Ascending aorta (tissue), 2 donors: ENCODE results near the gene TRIM45. TPM values are rescaled to one million over a fixed set of nuclear protein-coding genes. Genes with fewer than 3 reads are reported as not detected.

Source experiments
- DNase-seq, 2 donors: peaks; one replicate each; pipeline ENCODE4 v3.0.0-alpha.2; 2019; ENCODE audit warnings: low spot score in 2 of 2
- H3K27ac ChIP-seq, 2 donors: fragments of 200-600 bp; sonication (generic); one replicate each; pipeline ENCODE4 v1.5.1; 2016 to 2017; ENCODE audit warnings: mild to moderate bottlenecking in 1 of 2
- H3K27me3 ChIP-seq: fragments of 200-600 bp; sonication (generic); one replicate; pipeline ENCODE4 v1.5.1; 2017
- H3K36me3 ChIP-seq, 2 donors: fragments of 200-600 bp; sonication (generic); one replicate each; pipeline ENCODE4 v1.5.1; 2016
- H3K4me1 ChIP-seq, 2 donors: fragments of 200-600 bp; sonication (generic); one replicate each; pipeline ENCODE4 v1.5.1; 2016 to 2017; ENCODE audit warnings: mild to moderate bottlenecking in 1 of 2
- H3K4me3 ChIP-seq, 2 donors: fragments of 200-600 bp; sonication (generic); one replicate each; pipeline ENCODE4 v1.5.1; 2016 to 2017; ENCODE audit warnings: mild to moderate bottlenecking in 1 of 2
- H3K9me3 ChIP-seq, 2 donors: fragments of 200-600 bp; sonication (generic); one replicate each; pipeline ENCODE4 v1.5.1; 2016
- intact Hi-C: fragments of 100-400 bp; cut with DNase I; formaldehyde crosslinking; loops from one replicate; pipeline ENCODE4 v1.15.1; 2023
- total RNA-seq: library from RNA; depleted of rRNA; stranded (reverse); fragments of >200 nt; gene quantifications from one replicate; pipeline ENCODE4 v1.1.0, GENCODE V29; 2016
- TF ChIP-seq, protein P1 (sequence below), 3 experiments: fragments of 200-600 bp in 2 of 3; fragments of 450-650 bp in 1 of 3; sonication (generic) in 2 of 3; IDR thresholded peaks; one replicate each; pipeline ENCODE4 v1.5.1; 2016 to 2019; ENCODE audit warnings: antibody characterized with exemption in 3 of 3, mild to moderate bottlenecking in 1 of 3, moderate library complexity in 1 of 3

TRIM45 gene
- total RNA-seq, 1 donor from 2014 or later = 1.9 TPM

DNA sequence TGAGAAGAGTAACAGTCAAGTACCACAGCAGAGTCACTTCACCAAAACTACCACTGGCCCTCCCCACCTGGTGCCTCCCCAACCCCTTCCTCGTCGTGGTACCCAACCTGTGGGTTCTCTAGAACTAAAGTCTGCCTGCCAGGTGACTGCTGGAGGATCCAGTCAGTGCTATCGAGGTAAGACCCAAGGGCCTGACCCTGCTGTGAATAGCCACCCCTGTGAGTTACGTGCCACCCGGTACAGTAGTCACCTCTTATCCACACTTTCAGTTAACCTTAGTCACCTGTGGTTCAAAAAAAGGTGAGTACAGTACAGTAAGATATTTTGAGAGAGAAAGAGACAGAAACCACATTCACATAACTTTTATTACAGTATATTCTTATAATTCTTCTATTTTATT is 44.9 kb downstream of the TRIM45 start:
- Histone ChIP-seq H3K4me3 (no peak overlapping the region), H3K4me1 (no peaks in the 10 kb centered on the region), H3K27ac (no peak overlapping the region), H3K27me3 (no peaks in the 10 kb centered on the region), H3K36me3 (peaks cover 24 to 48% of the 10 kb centered on the region in 2 donors), H3K9me3 (no peaks in the 10 kb centered on the region)
- TF ChIP-seq, protein P1, sequence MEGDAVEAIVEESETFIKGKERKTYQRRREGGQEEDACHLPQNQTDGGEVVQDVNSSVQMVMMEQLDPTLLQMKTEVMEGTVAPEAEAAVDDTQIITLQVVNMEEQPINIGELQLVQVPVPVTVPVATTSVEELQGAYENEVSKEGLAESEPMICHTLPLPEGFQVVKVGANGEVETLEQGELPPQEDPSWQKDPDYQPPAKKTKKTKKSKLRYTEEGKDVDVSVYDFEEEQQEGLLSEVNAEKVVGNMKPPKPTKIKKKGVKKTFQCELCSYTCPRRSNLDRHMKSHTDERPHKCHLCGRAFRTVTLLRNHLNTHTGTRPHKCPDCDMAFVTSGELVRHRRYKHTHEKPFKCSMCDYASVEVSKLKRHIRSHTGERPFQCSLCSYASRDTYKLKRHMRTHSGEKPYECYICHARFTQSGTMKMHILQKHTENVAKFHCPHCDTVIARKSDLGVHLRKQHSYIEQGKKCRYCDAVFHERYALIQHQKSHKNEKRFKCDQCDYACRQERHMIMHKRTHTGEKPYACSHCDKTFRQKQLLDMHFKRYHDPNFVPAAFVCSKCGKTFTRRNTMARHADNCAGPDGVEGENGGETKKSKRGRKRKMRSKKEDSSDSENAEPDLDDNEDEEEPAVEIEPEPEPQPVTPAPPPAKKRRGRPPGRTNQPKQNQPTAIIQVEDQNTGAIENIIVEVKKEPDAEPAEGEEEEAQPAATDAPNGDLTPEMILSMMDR (IDR thresholded peaks at IDR 0.05) = no peak
- DNase-seq = no peak
- intact Hi-C loops = no loop called here

DNA sequence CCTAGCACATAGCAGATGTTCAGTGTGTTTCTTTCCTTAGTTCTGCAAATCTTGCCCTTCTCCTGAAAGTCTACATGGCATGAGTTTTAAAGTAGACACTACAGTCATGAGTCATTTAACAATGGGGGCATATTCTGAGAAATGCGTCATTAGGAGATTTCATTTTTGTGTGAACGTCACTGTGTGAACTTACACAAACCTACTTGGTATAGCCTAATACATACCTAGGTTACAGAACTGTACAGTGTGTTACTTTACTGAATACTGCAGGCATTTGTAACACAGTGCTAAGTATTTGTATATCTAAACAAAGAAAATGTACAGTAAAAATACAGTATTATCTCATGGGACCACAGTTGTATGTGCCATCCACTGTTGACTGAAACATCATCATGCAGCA is 51.4 kb downstream of the TRIM45 start:
- no peak overlapping the region for H3K4me3 ChIP-seq
- DNase-seq = no peak
- no peaks in the 10 kb centered on the region for H3K27me3 ChIP-seq
- H3K9me3 ChIP-seq = no peaks in the 10 kb centered on the region
- no peak overlapping the region for H3K27ac ChIP-seq
- intact Hi-C loops = no loop called here
- TF ChIP-seq, protein P1 (IDR thresholded peaks at IDR 0.05) = no peak
- no peaks in the 10 kb centered on the region for H3K4me1 ChIP-seq
- peaks cover under 1 to 4% of the 10 kb centered on the region in 2 donors for H3K36me3 ChIP-seq

DNA sequence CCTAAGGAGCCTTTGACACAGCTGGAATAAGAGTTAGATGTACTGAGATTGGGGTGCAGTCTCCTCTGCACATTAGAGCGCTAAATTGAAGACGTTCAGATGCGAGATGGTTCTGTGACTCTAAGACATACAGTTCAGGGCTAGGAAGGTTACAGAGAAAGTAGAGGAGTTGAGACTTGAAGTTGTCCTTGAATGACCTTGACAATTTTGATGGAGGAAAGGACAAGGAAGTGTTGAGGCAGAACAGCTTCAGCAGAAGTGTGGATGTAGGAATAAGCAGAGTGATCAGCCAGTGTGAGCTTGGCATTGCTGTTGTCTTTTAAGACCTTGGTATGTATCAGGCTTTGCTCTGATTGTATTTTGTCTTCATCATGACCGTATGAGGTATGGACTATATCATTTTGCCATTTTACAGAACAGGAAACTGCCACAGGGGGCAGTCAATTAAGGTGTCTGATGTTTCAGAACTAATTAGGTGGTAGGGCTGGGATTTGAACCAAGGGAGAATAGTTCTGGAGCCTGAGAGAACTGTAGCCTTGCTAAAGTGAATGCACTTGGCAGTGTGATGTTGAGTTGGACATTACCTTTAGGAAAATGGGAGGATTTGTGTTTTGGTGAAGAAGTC is 52.2 kb downstream of the TRIM45 start:
- TF ChIP-seq, protein P1 (IDR thresholded peaks at IDR 0.05) = no peak
- no peak for DNase-seq
- no peaks in the 10 kb centered on the region for H3K27me3 ChIP-seq

DNA sequence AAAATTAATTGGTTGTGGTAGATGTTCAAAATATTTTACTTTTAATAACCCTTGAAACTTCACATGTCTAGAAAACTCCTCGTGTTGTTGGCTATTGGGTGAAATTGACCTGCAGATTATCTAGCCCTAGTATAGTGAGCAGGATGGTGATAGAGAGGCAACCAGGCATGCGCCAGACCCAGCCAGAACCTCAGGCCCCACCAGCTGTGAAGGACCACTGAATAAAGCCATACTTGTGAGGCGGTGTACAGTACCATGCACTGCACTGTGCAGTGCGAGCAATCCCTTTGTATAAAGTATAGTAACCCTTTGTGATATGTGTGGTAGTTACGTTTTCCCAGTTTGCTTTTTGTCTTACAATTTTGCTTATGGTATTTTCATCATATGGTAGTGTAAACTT is 53.0 kb downstream of the TRIM45 start:
- Histone ChIP-seq H3K4me3 (no peak overlapping the region), H3K36me3 (no peaks in the 10 kb centered on the region), H3K9me3 (no peaks in the 10 kb centered on the region), H3K27ac (no peak overlapping the region), H3K27me3 (no peaks in the 10 kb centered on the region), H3K4me1 (no peaks in the 10 kb centered on the region)
- intact Hi-C loops = loop anchor here (1.0 kb wide), 1 partner anchor 60 kb away; no protein-coding TSS in a partner anchor
- TF ChIP-seq, protein P1 (IDR thresholded peaks at IDR 0.05) = no peak
- no peak for DNase-seq

More for the DNA sequence above, 52.2 kb downstream of the TRIM45 start:
- H3K36me3 ChIP-seq = no peaks in the 10 kb centered on the region
- H3K27ac ChIP-seq = no peak overlapping the region
- intact Hi-C loops = no loop called here
- no peaks in the 10 kb centered on the region for H3K4me1 ChIP-seq
- no peaks in the 10 kb centered on the region for H3K9me3 ChIP-seq
- H3K4me3 ChIP-seq = no peak overlapping the region

DNA sequence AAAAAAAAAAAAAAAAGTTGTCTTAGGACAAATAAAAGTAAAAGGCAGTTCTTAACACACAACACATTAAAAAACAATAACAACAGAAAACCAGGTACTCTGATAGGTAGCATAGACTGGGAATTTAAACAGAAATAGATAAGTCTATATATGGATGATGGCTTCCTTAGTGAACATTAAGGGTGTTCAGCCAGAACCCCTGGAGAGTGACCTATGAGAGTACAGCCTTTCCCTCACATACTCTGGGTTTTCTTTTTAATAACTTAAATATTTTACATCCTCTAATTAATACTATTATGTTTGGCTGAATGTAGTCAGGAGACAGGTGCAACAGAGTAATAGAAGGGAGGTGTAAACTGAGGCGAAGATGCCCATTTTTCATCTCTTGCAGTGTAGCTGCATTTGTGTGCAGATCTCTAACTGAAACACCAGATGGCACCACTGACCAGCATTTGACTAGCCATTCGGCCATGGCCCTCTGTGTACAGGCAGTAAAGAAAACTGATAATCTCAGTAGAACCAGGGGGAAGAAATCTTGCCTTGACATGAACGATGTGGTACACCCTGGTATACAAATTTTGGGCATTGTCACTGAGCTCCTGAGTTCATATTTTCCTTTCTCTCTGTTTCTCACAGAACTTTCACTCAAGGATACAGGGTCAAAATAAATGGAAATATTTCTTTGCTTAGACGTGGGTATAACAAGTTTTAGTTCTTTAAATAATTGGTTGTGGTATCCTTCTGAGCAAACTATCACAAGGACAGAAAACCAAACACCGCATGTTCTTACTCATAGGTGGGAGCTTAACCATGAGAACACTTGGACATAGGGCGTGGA is 53.8 kb downstream of the TRIM45 start:
- intact Hi-C loops = loop anchor here (1.0 kb wide), 2 partner anchors 61 to 217 kb away; no protein-coding TSS in a partner anchor

More for the DNA sequence above, 53.8 kb downstream of the TRIM45 start:
- TF ChIP-seq, protein P1 (IDR thresholded peaks at IDR 0.05) = peak; percentile 74 to 86 (median 77)
- Histone ChIP-seq H3K27me3 (no peaks in the 10 kb centered on the region), H3K27ac (no peak overlapping the region), H3K4me1 (no peaks in the 10 kb centered on the region), H3K36me3 (no peaks in the 10 kb centered on the region), H3K4me3 (no peak overlapping the region), H3K9me3 (no peaks in the 10 kb centered on the region)
- DNase-seq = no peak
